ENCODE measurements around the gene TMEM52. TPM values are rescaled to one million over a fixed set of nuclear protein-coding genes. Genes with fewer than 3 reads are reported as not detected.
A peak's percentile ranks its signal among the peaks of the same experiment; 100 is the strongest.

Gene TMEM52
- polyA plus RNA-seq, 3 donors = 2.3 TPM; not detected in 2

DNA sequence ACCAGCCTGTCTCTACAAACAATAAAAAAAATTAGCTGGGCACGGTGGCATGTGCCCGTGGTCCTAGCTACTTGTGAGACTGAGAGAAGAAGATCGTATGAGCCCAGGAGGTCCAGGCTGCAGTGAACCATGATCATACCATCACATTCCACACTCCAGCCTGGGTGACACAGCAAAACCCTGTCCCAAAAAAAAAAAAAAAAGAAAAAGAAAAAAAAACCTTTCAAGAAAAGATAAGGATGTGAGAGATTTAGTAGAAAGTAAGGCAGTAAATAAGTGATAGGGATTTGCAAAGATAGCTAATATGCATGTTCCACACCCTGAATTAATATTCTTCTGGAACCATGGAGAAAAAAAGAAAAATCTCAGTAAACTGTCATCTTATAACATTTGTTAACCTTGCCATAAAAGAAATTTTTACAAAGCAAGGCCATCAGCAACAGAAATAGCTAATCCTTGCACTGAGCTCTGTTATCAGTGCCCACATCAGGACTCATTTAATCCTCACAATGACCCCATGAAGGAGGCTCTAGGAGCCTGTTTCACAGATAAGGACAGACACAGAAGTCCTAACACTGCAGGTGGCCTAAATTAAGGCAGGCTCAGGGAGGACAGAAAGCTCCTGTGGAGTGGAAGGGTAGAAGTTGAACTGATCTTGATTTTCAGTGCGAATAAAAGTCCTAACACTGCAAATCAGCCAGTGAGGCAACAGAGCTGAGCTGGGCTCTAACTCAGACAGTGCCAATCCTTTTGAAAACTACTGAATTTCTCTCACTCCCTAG lies 35.8 kb downstream of the TMEM52 start:
- Histone ChIP-seq H3K4me1 (ENCODE audit: control insufficient read depth in 1 of 2, insufficient read depth in 2 of 2, low read length in 2 of 2) (peaks cover 14 to 30% of the 10 kb centered on the region in 2 donors), H3K9me3 (replicated peaks in 1 of 2; ENCODE audit: control insufficient read depth in 1 of 2, insufficient read depth in 1 of 2, low read length in 2 of 2) (no peaks in the 10 kb centered on the region), H4K20me1 (ENCODE audit: insufficient read depth, low read length) (peaks cover 100% of the 10 kb centered on the region), H3K9ac (ENCODE audit: insufficient read depth, low read length, poor library complexity, severe bottlenecking) (no peak overlapping the region), H3K27ac (ENCODE audit: low read depth in 1 of 2, low read length in 2 of 2) (peak overlapping the region in 1 of 2 donors; percentile 66), H3K4me2 (replicated peaks; ENCODE audit: extremely low read depth, low read length, poor library complexity, severe bottlenecking) (no peak overlapping the region), H3K27me3 (ENCODE audit: control insufficient read depth in 2 of 2, insufficient read depth in 2 of 2, low read length in 2 of 2) (no peaks in the 10 kb centered on the region), H2AFZ (ENCODE audit: insufficient read depth, low read depth, low read length, poor library complexity, severe bottlenecking) (no peak overlapping the region), H3K4me3 (replicated peaks in 1 of 3; ENCODE audit: low read depth in 2 of 3, low read length in 3 of 3) (no peak overlapping the region), H3K79me2 (ENCODE audit: insufficient read depth, low read length) (peaks cover 100% of the 10 kb centered on the region), H3K36me3 (replicated peaks in 1 of 2; ENCODE audit: control insufficient read depth in 1 of 2, insufficient read depth in 2 of 2, low read length in 2 of 2) (peaks cover 7 to 14% of the 10 kb centered on the region in 2 donors)
- WGBS (ENCODE audit: insufficient coverage) = no CpG with 5 or more reads among the region's 4 CpGs
- Mint-ChIP-seq H3K27ac (peak overlapping the region in 5 of 7 donors; percentile 55 to 79 (median 69)), H3K4me1 (peaks cover 72% of the 10 kb centered on the region), H3K9me3 (no peaks in the 10 kb centered on the region), H3K27me3 (ENCODE audit: low read depth in 3 of 3) (peaks cover 0 to 2% (median 0%) of the 10 kb centered on the region in 3 donors), H3K4me3 (no peak overlapping the region), H3K36me3 (peaks cover 10 to 46% of the 10 kb centered on the region in 2 donors)
- intact Hi-C loops (cut with micrococcal nuclease) = no loop called here
- DNase-seq = no peak
- TF ChIP-seq, protein P1, sequence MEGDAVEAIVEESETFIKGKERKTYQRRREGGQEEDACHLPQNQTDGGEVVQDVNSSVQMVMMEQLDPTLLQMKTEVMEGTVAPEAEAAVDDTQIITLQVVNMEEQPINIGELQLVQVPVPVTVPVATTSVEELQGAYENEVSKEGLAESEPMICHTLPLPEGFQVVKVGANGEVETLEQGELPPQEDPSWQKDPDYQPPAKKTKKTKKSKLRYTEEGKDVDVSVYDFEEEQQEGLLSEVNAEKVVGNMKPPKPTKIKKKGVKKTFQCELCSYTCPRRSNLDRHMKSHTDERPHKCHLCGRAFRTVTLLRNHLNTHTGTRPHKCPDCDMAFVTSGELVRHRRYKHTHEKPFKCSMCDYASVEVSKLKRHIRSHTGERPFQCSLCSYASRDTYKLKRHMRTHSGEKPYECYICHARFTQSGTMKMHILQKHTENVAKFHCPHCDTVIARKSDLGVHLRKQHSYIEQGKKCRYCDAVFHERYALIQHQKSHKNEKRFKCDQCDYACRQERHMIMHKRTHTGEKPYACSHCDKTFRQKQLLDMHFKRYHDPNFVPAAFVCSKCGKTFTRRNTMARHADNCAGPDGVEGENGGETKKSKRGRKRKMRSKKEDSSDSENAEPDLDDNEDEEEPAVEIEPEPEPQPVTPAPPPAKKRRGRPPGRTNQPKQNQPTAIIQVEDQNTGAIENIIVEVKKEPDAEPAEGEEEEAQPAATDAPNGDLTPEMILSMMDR (IDR thresholded peaks at IDR 0.05) = no peak

DNA sequence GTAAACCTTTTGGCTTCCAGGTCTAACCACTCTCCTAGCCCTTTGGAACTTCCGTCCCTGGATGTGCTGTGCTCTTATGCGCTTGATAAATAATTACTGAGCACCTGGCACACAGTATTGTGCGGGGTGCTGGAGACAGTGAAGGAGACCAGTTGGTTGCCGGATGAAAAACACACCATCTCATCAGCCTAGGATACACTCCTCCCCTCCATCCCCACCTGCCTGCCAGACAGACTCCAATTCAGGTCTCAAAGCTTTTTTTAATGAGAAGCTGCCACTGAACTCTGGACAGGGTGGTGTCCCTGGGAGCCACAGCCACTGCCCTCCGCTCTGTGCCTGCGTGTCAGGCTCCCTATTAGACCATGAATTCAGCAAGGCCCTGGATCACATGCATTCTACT lies 37.4 kb downstream of the TMEM52 start:
- DNase-seq = no peak
- peaks cover 100% of the 10 kb centered on the region for H3K79me2 ChIP-seq (ENCODE audit: insufficient read depth, low read length)
- H2AFZ ChIP-seq (ENCODE audit: insufficient read depth, low read depth, low read length, poor library complexity, severe bottlenecking) = no peak overlapping the region

More for the DNA sequence above, 37.4 kb downstream of the TMEM52 start:
- Mint-ChIP-seq H3K4me1 (peaks cover 65% of the 10 kb centered on the region), H3K9me3 (no peaks in the 10 kb centered on the region), H3K27me3 (ENCODE audit: low read depth in 3 of 3) (peaks cover 0 to 2% (median 0%) of the 10 kb centered on the region in 3 donors), H3K36me3 (peaks cover 10 to 40% of the 10 kb centered on the region in 2 donors), H3K27ac (peak overlapping the region in 6 of 7 donors; percentile 2 to 80 (median 32)), H3K4me3 (no peak overlapping the region)
- Histone ChIP-seq H4K20me1 (ENCODE audit: insufficient read depth, low read length) (peaks cover 100% of the 10 kb centered on the region), H3K4me3 (replicated peaks in 1 of 3; ENCODE audit: low read depth in 2 of 3, low read length in 3 of 3) (no peak overlapping the region), H3K27ac (ENCODE audit: low read depth in 1 of 2, low read length in 2 of 2) (peak overlapping the region in 1 of 2 donors; percentile 71), H3K27me3 (ENCODE audit: control insufficient read depth in 2 of 2, insufficient read depth in 2 of 2, low read length in 2 of 2) (no peaks in the 10 kb centered on the region), H3K36me3 (replicated peaks in 1 of 2; ENCODE audit: control insufficient read depth in 1 of 2, insufficient read depth in 2 of 2, low read length in 2 of 2) (peaks cover 7 to 20% of the 10 kb centered on the region in 2 donors), H3K4me2 (replicated peaks; ENCODE audit: extremely low read depth, low read length, poor library complexity, severe bottlenecking) (no peak overlapping the region), H3K9me3 (replicated peaks in 1 of 2; ENCODE audit: control insufficient read depth in 1 of 2, insufficient read depth in 1 of 2, low read length in 2 of 2) (no peaks in the 10 kb centered on the region), H3K9ac (ENCODE audit: insufficient read depth, low read length, poor library complexity, severe bottlenecking) (peak overlapping the region; percentile 21), H3K4me1 (ENCODE audit: control insufficient read depth in 1 of 2, insufficient read depth in 2 of 2, low read length in 2 of 2) (peaks cover 7 to 17% of the 10 kb centered on the region in 2 donors)
- intact Hi-C loops (cut with micrococcal nuclease) = no loop called here
- TF ChIP-seq, protein P1 (IDR thresholded peaks at IDR 0.05) = no peak
- 100% methylated on average over 3 of the region's 6 CpGs for WGBS (ENCODE audit: insufficient coverage)
